Ovary (tissue), 9 donors: Measurements from ENCODE around the gene EPB41L4B. TPM values are rescaled to one million over a fixed set of nuclear protein-coding genes. Genes with fewer than 3 reads are reported as not detected.

Source experiments
- DNase-seq, 5 donors: peaks; one replicate each; pipeline ENCODE4 v3.0.0-alpha.2; 2019 to 2020
- H3K27ac ChIP-seq, 2 donors: fragments of 200-600 bp; one replicate each; pipeline versions ENCODE4 v1.5.1 to v1.8.0; 2019 to 2022
- H3K27me3 ChIP-seq: fragments of 200-600 bp; one replicate; pipeline ENCODE4 v1.8.0; 2022
- H3K36me3 ChIP-seq: fragments of 200-600 bp; sonication (generic); one replicate; pipeline ENCODE4 v1.5.1; 2019
- H3K4me1 ChIP-seq: one replicate; pipeline ENCODE4 v1.8.1; 2013; ENCODE audit warnings: mild to moderate bottlenecking, moderate library complexity; ENCODE audit not compliant: insufficient read depth
- H3K4me3 ChIP-seq: fragments of 200-600 bp; sonication (generic); one replicate; pipeline ENCODE4 v1.5.1; 2017
- H3K9me3 ChIP-seq, 2 donors: fragments of 200-600 bp in 1 of 2; sonication (generic) in 1 of 2; one replicate each; pipeline versions ENCODE4 v1.5.1 to v1.8.1; 2013 to 2019; ENCODE audit warnings: mild to moderate bottlenecking in 1 of 2, moderate library complexity in 1 of 2
- CTCF ChIP-seq, 3 donors: fragments of 450-650 bp in 2 of 3; fragments of 200-600 bp in 1 of 3; IDR thresholded peaks; one replicate each; pipeline versions ENCODE4 v1.5.1 to v1.8.0; 2016 to 2022; ENCODE audit warnings: antibody characterized with exemption in 3 of 3, mild to moderate bottlenecking in 1 of 3
- EP300 ChIP-seq: sonication (generic); formaldehyde crosslinking; IDR thresholded peaks from one replicate; pipeline ENCODE4 v1.6.1; 2017; ENCODE audit warnings: antibody characterized with exemption
- POLR2A ChIP-seq: fragments of 450-650 bp; IDR thresholded peaks from one replicate; pipeline ENCODE4 v1.6.1; 2017; ENCODE audit warnings: antibody characterized with exemption, mild to moderate bottlenecking, moderate library complexity
- WGBS, 3 donors: extraction: QIAGEN DNeasy Blood & Tissue Kit in 1 of 3; methylation state at CpG; one replicate each; pipeline versions ENCODE4 v1.1.5 to v1.1.7; 2013 to 2017; 5-methylcytosine and 5-hydroxymethylcytosine counted together
- intact Hi-C, 4 donors: fragments of 100-400 bp; cut with DNase I; formaldehyde crosslinking; loops; one replicate each; pipeline versions ENCODE4 v1.11.0 to v1.15.1; 2022 to 2023
- polyA plus RNA-seq, 2 donors: library from polyadenylated mRNA; stranded (reverse); fragments of 200-250 nt in 1 of 2; fragments of 350-450 nt in 1 of 2; fragmentation: Illumina TruSeq in 1 of 2; extraction: RNeasy Lipid Tissue Mini Kit (QIAGEN cat#74804) in 1 of 2; gene quantifications; one replicate each; pipeline ENCODE4 v1.2.3, GENCODE V29; 2013 to 2014
- total RNA-seq, 7 donors: library from RNA; depleted of rRNA in 2 of 7; stranded (reverse); fragments of >200 nt in 2 of 7; fragmentation: NEBNext Ultra II Directional in 3 of 7; extraction: Animal tissue kit (Norgen Biotek cat#: 25700) in 3 of 7; gene quantifications; one replicate each; pipeline versions ENCODE4 v1.1.0 to v1.2.4, GENCODE V29; 2016 to 2023
- donor health status: DM: no; HTN: no; CAD: no; lungs with moderate emphysema.
- donor health status: DM: no; HTN: no; CAD: no.
- donor health status: Bipolar disorder and iron deficiency.
- donor health status: DM: yes; HTN: yes; CAD: no.
- donor health status: DM: no; HTN: no; CAD: no.
- donor health status: DM: yes; HTN: yes; CAD: no.

Gene EPB41L4B
- total and polyA plus RNA-seq, 9 donors, result 8.3 to 34.3 (median 14.0) TPM

DNA sequence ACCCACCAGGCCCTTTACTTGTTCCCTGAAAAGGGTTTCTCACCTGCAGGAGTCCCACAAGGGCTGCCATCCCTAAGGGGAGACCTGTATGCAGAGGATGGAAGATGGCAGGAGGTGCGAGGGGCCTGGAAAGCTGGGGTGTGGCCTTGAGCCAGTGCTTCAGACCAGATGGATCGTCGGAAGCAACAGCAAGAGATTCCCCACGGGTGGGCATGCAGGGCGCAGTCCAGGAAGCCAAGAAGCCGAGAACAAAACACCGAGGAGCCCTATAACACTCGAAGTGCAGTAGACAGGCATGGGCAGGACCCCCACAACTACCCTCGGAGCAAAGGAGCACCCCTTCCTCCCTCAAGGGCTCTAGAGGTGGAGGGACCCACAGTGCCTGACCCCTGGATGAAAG, 129.1 kb downstream of the EPB41L4B start:
- WGBS, 3 donors, result 89% methylated on average over 9 of the region's 9 CpGs
- Histone ChIP-seq H3K4me3 (no peak overlapping the region), H3K9me3 (no peaks in the 10 kb centered on the region), H3K36me3 (no peaks in the 10 kb centered on the region), H3K27me3 (no peaks in the 10 kb centered on the region), H3K27ac (no peak overlapping the region), H3K4me1 (no peaks in the 10 kb centered on the region)
- DNase-seq, result no peak
- no peak for TF ChIP-seq CTCF (IDR thresholded peaks at IDR 0.05)
- no peak for TF ChIP-seq EP300
- no peak for TF ChIP-seq POLR2A
- intact Hi-C loops, result loop anchor here in 2 of 4 donors (2.0 kb wide), 1 partner anchor 129 kb away; the partner anchor contains the start of gene EPB41L4B (in 2 of the 2)

GRCh38 chr9:109190151-109190550, 130.7 kb downstream of the EPB41L4B start:
- DNase-seq, result no peak
- 84 to 89% (median 84%) methylated on average over 1 of the region's 1 CpG for WGBS, 3 donors
- no peak overlapping the region for H3K4me3 ChIP-seq
- H3K4me1 ChIP-seq, result no peaks in the 10 kb centered on the region
- no peaks in the 10 kb centered on the region for H3K9me3 ChIP-seq
- no peak overlapping the region for H3K27ac ChIP-seq
- intact Hi-C loops, result no loop called here
- no peaks in the 10 kb centered on the region for H3K36me3 ChIP-seq
- H3K27me3 ChIP-seq, result no peaks in the 10 kb centered on the region
- TF ChIP-seq CTCF (IDR thresholded peaks at IDR 0.05), result no peak
- TF ChIP-seq POLR2A, result no peak
- TF ChIP-seq EP300, result no peak

- Histone ChIP-seq H3K4me3 (no peak overlapping the region), H3K27ac (no peak overlapping the region), H3K36me3 (no peaks in the 10 kb centered on the region), H3K27me3 (no peaks in the 10 kb centered on the region), H3K9me3 (no peaks in the 10 kb centered on the region), H3K4me1 (no peaks in the 10 kb centered on the region)
- no peak for TF ChIP-seq EP300
- TF ChIP-seq POLR2A, result no peak
- no peak for TF ChIP-seq CTCF (IDR thresholded peaks at IDR 0.05)
- 35 to 49% (median 45%) methylated on average over 9 of the region's 9 CpGs for WGBS, 3 donors
- DNase-seq, result no peak
- intact Hi-C loops, result loop anchor here in 1 of 4 donors (5.0 kb wide), 1 partner anchor 130 kb away; no protein-coding TSS in a partner anchor
Measured at GRCh38 chr9:109186857-109187520, 133.9 kb downstream of the EPB41L4B start.

GRCh38 chr9:109182940-109183798, 137.7 kb downstream of the EPB41L4B start:
- Histone ChIP-seq H3K36me3 (no peaks in the 10 kb centered on the region), H3K4me1 (no peaks in the 10 kb centered on the region), H3K27me3 (no peaks in the 10 kb centered on the region), H3K4me3 (no peak overlapping the region), H3K9me3 (no peaks in the 10 kb centered on the region), H3K27ac (no peak overlapping the region)
- intact Hi-C loops, result no loop called here
- 71 to 74% (median 71%) methylated on average over 11 to 13 of the region's 13 CpGs for WGBS, 3 donors
- TF ChIP-seq POLR2A (no peak), EP300 (no peak), CTCF (IDR thresholded peaks at IDR 0.05) (no peak)
- DNase-seq, result peak in 1 of 5 donors; percentile 32
